HG03097 (cell line): ENCODE data around the gene TRABD.
A peak's percentile ranks its signal among the peaks of the same experiment; 100 is the strongest.

Experiments
- ATAC-seq: cut with Tn5 transposase; IDR thresholded peaks from one replicate; pipeline ENCODE4 v1.9.1; 2021; ENCODE audit not compliant: unreplicated experiment, low FRiP score

TRABD gene

GRCh38 chr22:50184902-50185374 lies 775 bp upstream of the TRABD start:
- ATAC-seq = no peak

GRCh38 chr22:50186181-50186714 lies 535 bp downstream of the TRABD start:
- no peak for ATAC-seq

GRCh38 chr22:50186761-50187523 lies 1.2 kb downstream of the TRABD start:
- ATAC-seq = no peak

- ATAC-seq = no peak
Measured at GRCh38 chr22:50188356-50188755, 2.6 kb downstream of the TRABD start.

- no peak for ATAC-seq
Measured at GRCh38 chr22:50189184-50189848, 3.6 kb downstream of the TRABD start.

GRCh38 chr22:50189849-50190181 lies 4.1 kb downstream of the TRABD start:
- ATAC-seq = no peak

GRCh38 chr22:50190182-50190940 lies 4.6 kb downstream of the TRABD start:
- ATAC-seq = peak; percentile 40

- peak; percentile 26 for ATAC-seq
Measured at GRCh38 chr22:50190941-50191741, 5.4 kb downstream of the TRABD start.

GRCh38 chr22:50192436-50193204 lies 6.9 kb downstream of the TRABD start:
- no peak for ATAC-seq

GRCh38 chr22:50193621-50194020 lies 7.9 kb downstream of the TRABD start:
- ATAC-seq = no peak

- no peak for ATAC-seq
Measured at GRCh38 chr22:50194037-50194805, 8.5 kb downstream of the TRABD start.

GRCh38 chr22:50196256-50196655 lies 10.5 kb downstream of the TRABD start:
- no peak for ATAC-seq

GRCh38 chr22:50197000-50197800 lies 11.5 kb downstream of the TRABD start:
- ATAC-seq = no peak

GRCh38 chr22:50197856-50198623 lies 12.3 kb downstream of the TRABD start:
- no peak for ATAC-seq

GRCh38 chr22:50198624-50199017 lies 12.9 kb downstream of the TRABD start:
- no peak for ATAC-seq

GRCh38 chr22:50199251-50199721 lies 13.6 kb downstream of the TRABD start:
- ATAC-seq = no peak

- no peak for ATAC-seq
Measured at GRCh38 chr22:50199829-50200460, 14.2 kb downstream of the TRABD start.
